Activated CD4-positive, alpha-beta T cell treated with anti-CD3 and anti-CD28 coated beads for 36 hours (primary cell): Measurements from ENCODE around the gene DUSP10. TPM values are rescaled to one million over a fixed set of nuclear protein-coding genes. Genes with fewer than 3 reads are reported as not detected.

Experiments used
- ATAC-seq: fragments of 200-7000 bp; cut with Tn5 transposase; one replicate; pipeline ENCODE4 v1.10.0; 2021; ENCODE audit warnings: mild to moderate bottlenecking, moderate library complexity
- CTCF ChIA-PET: fragments of 350-600 bp; sonication (Branson Sonifier 250); formaldehyde crosslinking; loops from one replicate; lab custom pipeline; 2021; ENCODE audit warnings: antibody characterized with exemption; lab: Charles Lee
- POLR2A ChIA-PET: fragments of 350-600 bp; sonication (Branson Sonifier 250); formaldehyde crosslinking; loops from one replicate; lab custom pipeline; 2021; ENCODE audit warnings: antibody characterized with exemption, inconsistent platforms; lab: Charles Lee
- DNase-seq: peaks from one replicate; pipeline ENCODE4 v3.0.0-alpha.2; 2020
- H3K27ac Mint-ChIP-seq: one replicate; pipeline ENCODE4 v1.8.0; 2021; ENCODE audit warnings: mixed read lengths
- H3K27me3 Mint-ChIP-seq: one replicate; pipeline ENCODE4 v1.8.0; 2021; ENCODE audit warnings: mixed read lengths
- H3K36me3 Mint-ChIP-seq: one replicate; pipeline ENCODE4 v1.8.0; 2021; ENCODE audit warnings: low read depth, mixed read lengths
- H3K4me1 Mint-ChIP-seq: one replicate; pipeline ENCODE4 v1.8.0; 2021; ENCODE audit warnings: mixed read lengths
- H3K4me3 Mint-ChIP-seq: one replicate; pipeline ENCODE4 v1.8.0; 2021; ENCODE audit warnings: mild to moderate bottlenecking, moderate library complexity, mixed read lengths
- H3K9me3 Mint-ChIP-seq: one replicate; pipeline ENCODE4 v1.8.0; 2021; ENCODE audit warnings: low read depth, mixed read lengths
- intact Hi-C, 2 experiments: fragments of 100-400 bp; cut with DNase I in 1 of 2; cut with micrococcal nuclease in 1 of 2; formaldehyde crosslinking; loops; one replicate each; pipeline versions ENCODE4 v1.14.2 to v1.15.1; 2022 to 2024; cut with DNase I, micrococcal nuclease
- total RNA-seq, 2 experiments: library from RNA; stranded (reverse); gene quantifications; one replicate each; pipeline ENCODE4 v1.2.3, GENCODE V29; 2021

Gene DUSP10
- 1 to 10 TPM; 7.3 to 9.2 TPM for total RNA-seq

DNA sequence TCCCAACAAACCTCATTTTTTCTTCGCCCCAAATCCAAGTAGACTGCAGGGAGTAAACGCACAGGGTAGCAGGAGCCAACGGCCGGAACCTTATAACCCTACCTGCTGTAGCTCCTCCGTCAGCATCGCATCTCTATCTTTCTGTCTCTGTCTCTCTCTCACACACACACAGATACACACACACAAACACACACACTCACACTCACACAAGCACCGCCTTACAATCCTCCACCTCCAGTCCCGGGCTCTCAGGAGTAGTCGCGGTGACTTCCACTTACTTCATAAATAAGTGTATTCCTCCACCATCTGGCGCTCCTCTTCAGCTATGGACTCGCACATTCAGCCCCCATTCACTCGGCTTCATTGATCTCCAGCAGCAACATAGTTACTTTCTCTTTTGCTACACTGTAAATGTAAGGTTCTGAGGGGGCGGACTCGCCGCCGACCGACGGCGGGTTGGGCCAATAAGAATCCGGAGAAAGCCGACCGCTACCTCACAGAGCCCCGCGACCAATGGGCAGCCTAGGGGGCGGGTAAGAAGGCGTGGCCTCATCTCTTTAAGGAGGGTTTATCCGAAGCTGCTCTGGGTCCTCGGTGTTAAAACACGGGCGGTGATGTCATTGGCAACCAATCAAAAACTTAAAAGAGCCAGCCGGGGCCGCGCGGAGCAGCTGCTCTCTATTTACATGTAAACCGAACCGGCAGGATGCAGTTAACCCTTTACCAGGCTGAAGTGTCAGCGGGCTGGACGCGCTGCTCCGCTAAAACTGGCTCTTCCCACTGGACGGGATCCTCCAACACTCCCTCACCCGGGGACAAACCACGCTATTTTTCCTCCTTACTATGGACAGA lies at the start of gene DUSP10:
DUSP10 (minus strand) TSS at position 387 of the 852 bp plus-strand sequence. CDS start 2,345 bp downstream, outside the sequence.
- ATAC-seq (peak; percentile 90), DNase-seq (peak; percentile 99)
- no peak within 1 kb of the TSS for H3K4me3 Mint-ChIP-seq
- CTCF ChIA-PET, result interaction anchor here (0.6 to 1.8 kb wide), 18 partner anchors 12 to 224 kb away, joined by 3 to 7 read pairs (median 4); no protein-coding TSS in a partner anchor
- POLR2A ChIA-PET, result interaction anchor here (0.6 to 2.9 kb wide), 14 partner anchors 12 to 157 kb away, joined by 3 to 20 read pairs (median 4); no protein-coding TSS in a partner anchor
- H3K27me3 Mint-ChIP-seq, result no peaks in the 10 kb centered on the region
- H3K27ac Mint-ChIP-seq, result no peak within 1 kb of the TSS
- intact Hi-C loops, result loop anchor here (1.0 to 10.0 kb wide), 17 partner anchors 16 to 971 kb away; partner anchors contain the start of genes AIDA (in 1 of the 2), BROX (in 1 of the 2), MIA3 (in 1 of the 2) and TAF1A (in 1 of the 2)
- H3K36me3 Mint-ChIP-seq, result peaks cover 27% of the 10 kb centered on the region
- no peaks in the 10 kb centered on the region for H3K9me3 Mint-ChIP-seq
- H3K4me1 Mint-ChIP-seq, result peaks cover 33% of the 10 kb centered on the region

DNA sequence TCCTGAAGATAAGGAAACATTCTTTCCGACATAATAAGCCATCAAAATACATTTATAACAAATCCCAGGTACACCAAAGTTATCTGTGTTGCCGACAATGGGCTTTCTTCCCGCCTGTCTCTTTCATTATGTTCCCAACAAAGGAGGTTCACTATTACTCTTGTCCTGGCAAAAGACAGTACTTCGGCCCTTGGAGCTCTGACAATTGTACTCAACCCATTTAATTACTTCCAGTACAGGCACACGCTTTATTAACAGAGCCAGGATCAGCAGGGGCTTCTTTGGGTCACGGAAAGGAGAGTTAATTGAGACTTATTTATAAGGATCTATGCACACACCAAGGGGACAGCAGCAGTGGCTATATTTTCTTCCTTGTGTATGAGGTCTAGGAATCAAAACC lies 46.6 kb upstream of the DUSP10 start:
- H3K27me3 Mint-ChIP-seq, result no peaks in the 10 kb centered on the region
- H3K4me1 Mint-ChIP-seq, result peaks cover 24% of the 10 kb centered on the region
- no peak overlapping the region for H3K27ac Mint-ChIP-seq
- H3K36me3 Mint-ChIP-seq, result no peaks in the 10 kb centered on the region
- POLR2A ChIA-PET, result no interaction called here
- DNase-seq, result no peak
- no peak overlapping the region for H3K4me3 Mint-ChIP-seq
- CTCF ChIA-PET, result interaction anchor here (0.7 kb wide), 2 partner anchors 46 to 204 kb away, joined by 3 read pairs; no protein-coding TSS in a partner anchor
- H3K9me3 Mint-ChIP-seq, result no peaks in the 10 kb centered on the region
- ATAC-seq, result no peak
- intact Hi-C loops, result no loop called here

DNA sequence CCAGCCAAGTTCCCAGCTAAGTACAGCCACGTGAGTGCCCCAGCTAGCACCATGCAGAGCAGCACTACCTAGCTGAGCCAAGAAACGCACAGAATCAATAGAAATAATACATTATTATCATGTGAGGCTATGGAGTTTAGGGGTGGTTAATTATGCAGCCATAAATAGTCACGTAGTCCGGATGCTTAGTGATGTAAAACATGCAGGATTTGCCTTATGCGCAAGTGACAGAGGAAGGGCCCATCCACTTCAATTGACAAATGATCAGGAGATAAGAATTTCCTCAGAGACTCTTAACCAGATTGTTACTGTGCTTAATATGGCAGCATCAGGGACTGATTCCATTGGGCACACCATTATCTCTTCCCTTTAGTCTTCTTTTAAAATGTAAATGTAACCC lies 44.8 kb upstream of the DUSP10 start:
- intact Hi-C loops, result no loop called here

DNA sequence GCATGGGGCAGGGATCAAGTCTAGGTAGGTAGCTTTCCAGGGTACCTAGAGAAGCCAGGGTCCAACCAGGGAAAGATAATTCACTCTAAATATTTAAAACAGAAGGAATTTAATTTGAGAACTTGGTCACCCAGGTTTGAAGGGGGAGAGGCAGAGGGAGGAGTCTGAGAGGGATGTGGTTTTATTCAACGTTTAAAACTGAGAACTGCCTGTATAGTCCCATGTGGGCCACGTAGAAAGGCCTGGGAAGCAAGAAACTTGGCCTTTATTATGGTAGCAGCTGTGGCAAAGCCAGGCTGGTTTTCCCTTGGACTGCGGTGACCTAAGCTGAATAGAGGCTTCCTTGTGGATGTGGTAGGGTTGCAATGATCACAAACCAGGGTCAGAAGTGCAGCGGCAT lies 42.0 kb upstream of the DUSP10 start:
- ATAC-seq, result peak; percentile 72
- H3K4me3 Mint-ChIP-seq, result no peak overlapping the region
- ChIA-PET POLR2A (no interaction called here), CTCF (interaction anchor here (0.6 to 1.6 kb wide), 3 partner anchors 95 to 192 kb away, joined by 3 to 4 read pairs (median 3); no protein-coding TSS in a partner anchor)
- H3K27me3 Mint-ChIP-seq, result no peaks in the 10 kb centered on the region
- H3K9me3 Mint-ChIP-seq, result no peaks in the 10 kb centered on the region
- H3K36me3 Mint-ChIP-seq, result no peaks in the 10 kb centered on the region
- DNase-seq, result no peak
- peaks cover 41% of the 10 kb centered on the region for H3K4me1 Mint-ChIP-seq
- no peak overlapping the region for H3K27ac Mint-ChIP-seq
- intact Hi-C loops, result no loop called here

More for the DNA sequence above, 44.8 kb upstream of the DUSP10 start:
- ChIA-PET CTCF (interaction anchor here (1.3 kb wide), 1 partner anchor 28 kb away, joined by 3 read pairs; no protein-coding TSS in a partner anchor), POLR2A (no interaction called here)
- DNase-seq, result no peak
- Mint-ChIP-seq H3K4me3 (no peak overlapping the region), H3K27ac (no peak overlapping the region), H3K9me3 (no peaks in the 10 kb centered on the region), H3K27me3 (no peaks in the 10 kb centered on the region), H3K36me3 (no peaks in the 10 kb centered on the region), H3K4me1 (peaks cover 26% of the 10 kb centered on the region)
- ATAC-seq, result no peak

DNA sequence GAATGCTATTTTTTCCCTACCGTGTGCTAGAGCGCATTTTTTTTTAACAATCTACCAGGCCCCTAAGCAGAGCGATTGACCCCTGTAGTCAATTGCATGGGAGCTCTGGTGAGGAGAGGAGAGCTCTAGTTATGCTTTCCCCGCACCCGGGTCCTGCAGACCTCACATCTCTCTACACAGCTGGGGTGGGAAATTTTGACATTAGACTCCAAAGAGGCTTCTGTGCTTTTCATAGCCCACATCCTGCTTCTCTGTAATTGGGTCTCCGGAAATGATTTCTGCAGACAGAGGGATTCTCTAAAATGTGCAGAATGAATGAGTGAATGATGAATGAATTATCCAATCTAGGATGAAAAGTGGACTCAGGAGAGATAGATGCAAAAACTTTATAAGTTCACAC lies 41.5 kb upstream of the DUSP10 start:
- POLR2A ChIA-PET, result no interaction called here
- Mint-ChIP-seq H3K4me1 (peaks cover 46% of the 10 kb centered on the region), H3K4me3 (no peak overlapping the region), H3K27me3 (no peaks in the 10 kb centered on the region), H3K9me3 (no peaks in the 10 kb centered on the region), H3K27ac (peak overlapping the region; percentile 39), H3K36me3 (no peaks in the 10 kb centered on the region)
- no peak for DNase-seq
- intact Hi-C loops, result no loop called here
- ATAC-seq, result peak; percentile 60
- CTCF ChIA-PET, result interaction anchor here (1.6 kb wide), 1 partner anchor 95 kb away, joined by 4 read pairs; no protein-coding TSS in a partner anchor

DNA sequence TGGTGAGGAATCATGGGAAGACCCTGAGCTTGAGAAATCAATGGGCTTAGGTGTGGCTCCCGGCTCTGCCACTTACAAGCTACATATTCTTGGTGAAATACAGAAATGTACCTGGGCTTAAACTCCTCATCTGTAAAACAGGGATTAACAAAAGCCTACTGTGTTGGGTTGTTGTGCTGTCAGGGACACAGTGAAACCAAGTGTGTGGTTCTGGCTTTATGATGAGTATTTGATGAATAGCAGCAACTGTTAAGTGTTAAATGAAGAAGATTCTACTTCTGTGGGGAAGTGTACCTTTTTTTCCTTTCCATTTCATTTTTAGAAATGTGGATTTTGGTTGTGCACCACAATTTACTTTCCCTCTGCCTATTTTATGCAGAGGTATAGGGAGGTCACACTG lies 41.1 kb upstream of the DUSP10 start:
- Mint-ChIP-seq H3K4me1 (peaks cover 51% of the 10 kb centered on the region), H3K27ac (peak overlapping the region; percentile 39), H3K9me3 (no peaks in the 10 kb centered on the region), H3K36me3 (no peaks in the 10 kb centered on the region), H3K27me3 (no peaks in the 10 kb centered on the region), H3K4me3 (no peak overlapping the region)
- CTCF ChIA-PET, result interaction anchor here (0.6 to 1.6 kb wide), 2 partner anchors 70 to 96 kb away, joined by 3 to 4 read pairs; no protein-coding TSS in a partner anchor
- intact Hi-C loops, result no loop called here
- POLR2A ChIA-PET, result no interaction called here
- DNase-seq (no peak), ATAC-seq (peak; percentile 13)

DNA sequence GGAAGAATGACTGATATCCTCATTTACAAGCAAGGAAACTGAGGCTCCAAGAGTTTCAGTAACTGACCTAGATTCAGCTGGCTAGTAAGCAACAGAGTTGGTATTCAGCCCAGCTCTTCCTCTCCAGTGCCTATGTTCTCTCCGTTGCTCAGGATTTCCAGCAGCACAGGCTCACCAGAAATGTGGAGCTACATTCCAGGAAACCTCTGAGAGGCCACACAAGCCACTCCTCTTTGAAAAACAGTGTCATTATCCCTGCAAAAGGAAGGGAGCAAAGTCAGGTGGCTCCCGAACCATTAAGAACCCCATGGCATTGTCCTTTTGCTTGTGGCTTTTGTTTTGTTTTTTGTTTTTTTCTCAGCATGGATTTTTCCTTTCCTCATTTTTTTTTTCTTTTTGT lies 40.6 kb upstream of the DUSP10 start:
- ATAC-seq (no peak), DNase-seq (no peak)
- Mint-ChIP-seq H3K27ac (no peak overlapping the region), H3K9me3 (no peaks in the 10 kb centered on the region), H3K27me3 (no peaks in the 10 kb centered on the region), H3K4me1 (peaks cover 56% of the 10 kb centered on the region), H3K4me3 (no peak overlapping the region), H3K36me3 (no peaks in the 10 kb centered on the region)
- ChIA-PET CTCF (interaction anchor here (0.6 kb wide), 1 partner anchor 71 kb away, joined by 3 read pairs; no protein-coding TSS in a partner anchor), POLR2A (no interaction called here)
- intact Hi-C loops, result no loop called here

DNA sequence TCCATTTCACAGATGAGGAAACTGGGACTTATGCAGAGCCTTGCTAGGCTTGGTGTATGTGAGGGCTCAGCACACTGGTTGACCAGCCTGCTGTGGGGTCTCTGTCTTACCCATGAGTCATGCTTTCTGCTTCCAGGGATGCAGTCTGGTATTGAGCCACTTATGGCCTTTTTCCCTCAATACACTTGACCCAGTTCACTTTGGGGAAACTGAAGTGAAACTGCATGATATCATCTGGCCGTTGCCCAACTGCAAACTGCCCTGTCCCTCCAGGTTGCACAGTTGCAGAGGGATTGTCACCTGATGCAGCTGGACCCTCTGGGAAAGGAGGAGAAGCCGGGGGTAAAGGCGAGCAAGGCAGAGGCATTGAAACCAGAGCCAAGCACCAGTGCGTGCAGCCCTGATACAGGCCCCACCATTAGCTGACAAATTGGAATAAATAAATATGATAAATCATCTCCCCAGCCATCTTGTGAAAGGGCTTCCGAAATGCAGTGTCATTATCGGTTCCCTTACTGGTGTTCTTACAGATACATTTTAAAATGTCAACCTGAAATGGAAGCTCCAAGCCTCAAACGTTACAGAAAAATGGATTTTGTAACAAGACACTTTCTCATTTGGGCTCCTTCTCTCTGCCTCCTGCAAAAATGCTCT lies 39.3 kb upstream of the DUSP10 start:
- DNase-seq, result no peak
- POLR2A ChIA-PET, result no interaction called here
- Mint-ChIP-seq H3K27me3 (no peaks in the 10 kb centered on the region), H3K27ac (no peak overlapping the region), H3K4me1 (peaks cover 68% of the 10 kb centered on the region), H3K9me3 (no peaks in the 10 kb centered on the region), H3K4me3 (no peak overlapping the region), H3K36me3 (no peaks in the 10 kb centered on the region)
- no peak for ATAC-seq
- CTCF ChIA-PET, result interaction anchor here (0.5 kb wide), 1 partner anchor 191 kb away, joined by 3 read pairs; no protein-coding TSS in a partner anchor
- intact Hi-C loops, result no loop called here

DNA sequence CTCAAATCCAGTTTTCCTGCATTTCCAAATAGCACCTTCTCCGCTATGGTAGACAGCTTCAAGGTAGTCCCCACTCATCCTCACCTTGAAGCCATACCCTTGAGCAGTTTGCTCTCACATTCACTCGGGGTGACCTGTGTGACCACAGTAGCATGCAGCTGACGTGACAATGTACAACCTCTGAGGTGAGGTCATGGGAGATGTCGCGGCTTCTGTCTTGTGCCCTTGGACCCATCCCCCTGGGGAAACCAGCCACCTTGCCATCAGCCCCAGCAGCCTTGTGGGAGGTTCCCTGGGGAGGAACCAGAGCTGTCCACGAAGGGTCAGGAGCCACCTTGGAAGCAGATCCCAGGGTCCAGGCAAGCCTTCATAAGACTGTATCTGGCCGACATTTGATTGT lies 38.3 kb upstream of the DUSP10 start:
- ChIA-PET CTCF (interaction anchor here (2.1 kb wide), 1 partner anchor 301 kb away, joined by 5 read pairs; no protein-coding TSS in a partner anchor), POLR2A (no interaction called here)
- no peak for ATAC-seq
- peaks cover 79% of the 10 kb centered on the region for H3K4me1 Mint-ChIP-seq
- H3K27me3 Mint-ChIP-seq, result no peaks in the 10 kb centered on the region
- H3K36me3 Mint-ChIP-seq, result no peaks in the 10 kb centered on the region
- intact Hi-C loops, result no loop called here
- DNase-seq, result no peak
- no peak overlapping the region for H3K27ac Mint-ChIP-seq
- no peaks in the 10 kb centered on the region for H3K9me3 Mint-ChIP-seq
- no peak overlapping the region for H3K4me3 Mint-ChIP-seq

DNA sequence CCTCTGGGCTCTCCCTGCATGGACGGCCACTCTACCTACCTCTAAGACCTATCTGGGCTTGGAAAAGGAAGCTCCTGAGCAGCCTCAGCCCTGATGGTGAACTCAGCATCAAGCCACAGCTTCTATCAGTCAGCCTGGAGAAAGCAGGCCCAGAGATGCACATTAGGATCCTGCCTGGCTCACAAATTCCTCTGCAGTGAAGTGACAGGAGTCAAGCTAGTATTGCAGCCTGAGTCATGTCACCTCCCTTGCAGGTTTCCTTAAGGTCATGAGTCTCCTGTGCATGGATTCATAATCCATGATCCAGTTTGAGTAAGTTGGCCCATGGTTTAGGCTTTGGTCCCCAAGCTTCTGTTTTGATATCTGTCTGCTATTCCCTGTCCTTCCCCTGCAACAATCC lies 37.9 kb upstream of the DUSP10 start:
- intact Hi-C loops, result loop anchor here (2.0 to 10.0 kb wide), 3 partner anchors 49 to 215 kb away; no protein-coding TSS in a partner anchor
- ATAC-seq, result no peak
- Mint-ChIP-seq H3K9me3 (no peaks in the 10 kb centered on the region), H3K27me3 (no peaks in the 10 kb centered on the region), H3K4me1 (peaks cover 81% of the 10 kb centered on the region), H3K27ac (peak overlapping the region; percentile 5), H3K4me3 (no peak overlapping the region), H3K36me3 (no peaks in the 10 kb centered on the region)
- POLR2A ChIA-PET, result no interaction called here
- CTCF ChIA-PET, result interaction anchor here (0.7 to 2.1 kb wide), 2 partner anchors 36 to 301 kb away, joined by 3 to 5 read pairs; no protein-coding TSS in a partner anchor
- DNase-seq, result no peak
